ENCODE data around the gene RFX7.
A peak's percentile ranks its signal among the peaks of the same experiment; 100 is the strongest.

The RFX7 gene

GRCh38 chr15:56056626-56057025, 187.1 kb downstream of the RFX7 start:
- Histone ChIP-seq H3K4me2 (ENCODE audit: low read depth, low read length, poor library complexity, severe bottlenecking) (no peak overlapping the region), H3K79me2 (ENCODE audit: insufficient read depth, low read length) (no peaks in the 10 kb centered on the region), H3F3A (ENCODE audit: low read depth) (no peaks in the 10 kb centered on the region), H3K27me3 (ENCODE audit: insufficient read depth, low read length, poor library complexity, severe bottlenecking) (no peaks in the 10 kb centered on the region), H3K4me3 (ENCODE audit: low read length, poor library complexity, severe bottlenecking) (no peak overlapping the region), H3K9me2 (replicated peaks; ENCODE audit: low read depth, low read length) (no peaks in the 10 kb centered on the region), H3K36me3 (ENCODE audit: insufficient read depth, low read length) (no peaks in the 10 kb centered on the region), H3K9ac (ENCODE audit: low read depth, low read length, poor library complexity, severe bottlenecking) (no peak overlapping the region), H3K4me1 (ENCODE audit: insufficient read depth, low read length, poor library complexity, severe bottlenecking) (no peaks in the 10 kb centered on the region), H2AFZ (ENCODE audit: low read length) (no peak overlapping the region), H3K9me3 (ENCODE audit: insufficient read depth, low read depth, low read length) (no peaks in the 10 kb centered on the region), H4K20me1 (ENCODE audit: insufficient read depth, low read length, poor library complexity, severe bottlenecking) (no peaks in the 10 kb centered on the region)
- TF ChIP-seq CTCF (conservative IDR thresholded peaks at IDR 0.05; ENCODE audit: low read length) (no peak), EZH2phosphoT487 (IDR thresholded peaks at IDR 0.05; ENCODE audit: borderline replicate concordance) (no peak)

GRCh38 chr15:56053046-56053400, 190.7 kb downstream of the RFX7 start:
- Histone ChIP-seq H3K9me2 (replicated peaks; ENCODE audit: low read depth, low read length) (no peaks in the 10 kb centered on the region), H3K4me3 (ENCODE audit: low read length, poor library complexity, severe bottlenecking) (no peak overlapping the region), H4K20me1 (ENCODE audit: insufficient read depth, low read length, poor library complexity, severe bottlenecking) (no peaks in the 10 kb centered on the region), H3F3A (ENCODE audit: low read depth) (no peaks in the 10 kb centered on the region), H3K27me3 (ENCODE audit: insufficient read depth, low read length, poor library complexity, severe bottlenecking) (no peaks in the 10 kb centered on the region), H3K4me2 (ENCODE audit: low read depth, low read length, poor library complexity, severe bottlenecking) (no peak overlapping the region), H2AFZ (ENCODE audit: low read length) (peak overlapping the region; percentile 37), H3K79me2 (ENCODE audit: insufficient read depth, low read length) (no peaks in the 10 kb centered on the region), H3K9me3 (ENCODE audit: insufficient read depth, low read depth, low read length) (no peaks in the 10 kb centered on the region), H3K9ac (ENCODE audit: low read depth, low read length, poor library complexity, severe bottlenecking) (no peak overlapping the region), H3K4me1 (ENCODE audit: insufficient read depth, low read length, poor library complexity, severe bottlenecking) (no peaks in the 10 kb centered on the region), H3K36me3 (ENCODE audit: insufficient read depth, low read length) (no peaks in the 10 kb centered on the region)
- no peak for TF ChIP-seq EZH2phosphoT487 (IDR thresholded peaks at IDR 0.05; ENCODE audit: borderline replicate concordance)
- TF ChIP-seq CTCF (conservative IDR thresholded peaks at IDR 0.05; ENCODE audit: low read length): peak; percentile 11; the same call in 1 of the 2 replicates

GRCh38 chr15:56052395-56053045, 191.2 kb downstream of the RFX7 start:
- no peaks in the 10 kb centered on the region for H3K27me3 ChIP-seq (ENCODE audit: insufficient read depth, low read length, poor library complexity, severe bottlenecking)
- H3K4me2 ChIP-seq (ENCODE audit: low read depth, low read length, poor library complexity, severe bottlenecking): no peak overlapping the region
- H3K36me3 ChIP-seq (ENCODE audit: insufficient read depth, low read length): no peaks in the 10 kb centered on the region
- H3F3A ChIP-seq (ENCODE audit: low read depth): no peaks in the 10 kb centered on the region
- peak; percentile 82 for TF ChIP-seq CTCF (conservative IDR thresholded peaks at IDR 0.05; ENCODE audit: low read length)
- TF ChIP-seq EZH2phosphoT487 (IDR thresholded peaks at IDR 0.05; ENCODE audit: borderline replicate concordance): no peak
- no peaks in the 10 kb centered on the region for H3K79me2 ChIP-seq (ENCODE audit: insufficient read depth, low read length)
- no peak overlapping the region for H3K4me3 ChIP-seq (ENCODE audit: low read length, poor library complexity, severe bottlenecking)
- peak overlapping the region; percentile 18; the same call in 1 of the 2 replicates for H2AFZ ChIP-seq (ENCODE audit: low read length)
- no peak overlapping the region for H3K9ac ChIP-seq (ENCODE audit: low read depth, low read length, poor library complexity, severe bottlenecking)
- H4K20me1 ChIP-seq (ENCODE audit: insufficient read depth, low read length, poor library complexity, severe bottlenecking): no peaks in the 10 kb centered on the region
- no peaks in the 10 kb centered on the region for H3K9me3 ChIP-seq (ENCODE audit: insufficient read depth, low read depth, low read length)
- no peaks in the 10 kb centered on the region for H3K4me1 ChIP-seq (ENCODE audit: insufficient read depth, low read length, poor library complexity, severe bottlenecking)
- no peaks in the 10 kb centered on the region for H3K9me2 ChIP-seq (replicated peaks; ENCODE audit: low read depth, low read length)

All from Loucy (cell line).